C4-2B (cell line): ENCODE results near the gene TMEM101.

ENCODE experiments used
- CTCF ChIP-seq: fragments of 450-650 bp; conservative IDR thresholded peaks from 2 replicates; pipeline ENCODE4 v1.5.1; 2017; ENCODE audit warnings: mild to moderate bottlenecking
- ZFX ChIP-seq: fragments of 450-650 bp; IDR thresholded peaks from 2 replicates; pipeline ENCODE4 v1.6.1; 2017

GRCh38 chr17:44006598-44007345 lies 8.0 kb downstream of the TMEM101 start:
- TF ChIP-seq CTCF = no peak; the same call in 1 of the 2 replicates
- TF ChIP-seq ZFX = no peak
